Measurements from ENCODE around the gene HPSE2.
"Not testable (repeated sequence)": the region's sequence is repeated elsewhere in the genome, so short reads cannot be mapped to it uniquely, and the experiment has no call there.

Gene HPSE2

GRCh38 chr10:99235658-99236626 is at the start of gene HPSE2:
TSS of gene HPSE2 (minus strand) at chr10:99235852.
- in situ Hi-C loops (cut with HindIII; ENCODE audit: low sequenced_read_pairs), result no loop called here
- no peak for TF ChIP-seq CTCF (IDR thresholded peaks at IDR 0.05; ENCODE audit: low read depth, low read length)
- H3K4me3 ChIP-seq (ENCODE audit: low read depth, low read length), result no peak within 1 kb of the TSS
- no peak for DNase-seq (ENCODE audit: low read depth, low spot score)

GRCh38 chr10:99280472-99280871 is 44.8 kb upstream of the HPSE2 start:
- no peak for DNase-seq (ENCODE audit: low read depth, low spot score)
- TF ChIP-seq CTCF (IDR thresholded peaks at IDR 0.05; ENCODE audit: low read depth, low read length), result no peak
- H3K4me3 ChIP-seq (ENCODE audit: low read depth, low read length), result no peak overlapping the region
- in situ Hi-C loops (cut with HindIII; ENCODE audit: low sequenced_read_pairs), result no loop called here

GRCh38 chr10:99279626-99280111 is 44.0 kb upstream of the HPSE2 start:
- DNase-seq (ENCODE audit: low read depth, low spot score), result no peak
- H3K4me3 ChIP-seq (ENCODE audit: low read depth, low read length), result no peak overlapping the region
- no peak for TF ChIP-seq CTCF (IDR thresholded peaks at IDR 0.05; ENCODE audit: low read depth, low read length)
- in situ Hi-C loops (cut with HindIII; ENCODE audit: low sequenced_read_pairs), result no loop called here

GRCh38 chr10:99276848-99277486 is 41.3 kb upstream of the HPSE2 start:
- no peak overlapping the region for H3K4me3 ChIP-seq (ENCODE audit: low read depth, low read length)
- DNase-seq (ENCODE audit: low read depth, low spot score), result peak; percentile 6
- peak; percentile 23 for TF ChIP-seq CTCF (IDR thresholded peaks at IDR 0.05; ENCODE audit: low read depth, low read length)
- in situ Hi-C loops (cut with HindIII; ENCODE audit: low sequenced_read_pairs), result no loop called here

GRCh38 chr10:99266383-99266782 is 30.7 kb upstream of the HPSE2 start:
- H3K4me3 ChIP-seq (ENCODE audit: low read depth, low read length), result no peak overlapping the region
- no peak for DNase-seq (ENCODE audit: low read depth, low spot score)
- in situ Hi-C loops (cut with HindIII; ENCODE audit: low sequenced_read_pairs), result no loop called here
- TF ChIP-seq CTCF (IDR thresholded peaks at IDR 0.05; ENCODE audit: low read depth, low read length), result no peak

GRCh38 chr10:99248824-99249223 is 13.2 kb upstream of the HPSE2 start:
- no peak for TF ChIP-seq CTCF (IDR thresholded peaks at IDR 0.05; ENCODE audit: low read depth, low read length)

GRCh38 chr10:99247893-99248292 is 12.2 kb upstream of the HPSE2 start:
- H3K4me3 ChIP-seq (ENCODE audit: low read depth, low read length); in situ Hi-C loops (cut with HindIII; ENCODE audit: low sequenced_read_pairs); DNase-seq (ENCODE audit: low read depth, low spot score): not testable (repeated sequence)

More at GRCh38 chr10:99248824-99249223, 13.2 kb upstream of the HPSE2 start:
- in situ Hi-C loops (cut with HindIII; ENCODE audit: low sequenced_read_pairs), result no loop called here
- no peak for DNase-seq (ENCODE audit: low read depth, low spot score)
- H3K4me3 ChIP-seq (ENCODE audit: low read depth, low read length), result no peak overlapping the region
